Measurements from ENCODE around the gene SEMA5A. TPM values are rescaled to one million over a fixed set of nuclear protein-coding genes. Genes with fewer than 3 reads are reported as not detected.

Gene SEMA5A
- polyA plus RNA-seq, 1 of the 3 experiments (the other 2 are of a cell fraction): 0.58 TPM

- Histone ChIP-seq H2AFZ (ENCODE audit: low read depth) (no peak overlapping the region; the same call in 1 of the 2 replicates), H3K4me1 (ENCODE audit: control insufficient read depth in 1 of 2, insufficient read depth in 2 of 2, low read depth in 1 of 2, low read length in 1 of 2) (no peaks in the 10 kb centered on the region; a peak in 1 of 4 replicates), H3K27ac (ENCODE audit: low read depth in 2 of 2, low read length in 1 of 2) (no peak overlapping the region), H3K27me3 (ENCODE audit: insufficient read depth) (no peaks in the 10 kb centered on the region), H3K36me3 (replicated peaks in 1 of 2; ENCODE audit: control insufficient read depth in 1 of 2, insufficient read depth in 2 of 2, low read length in 1 of 2) (no peaks in the 10 kb centered on the region), H4K20me1 (ENCODE audit: insufficient read depth) (no peaks in the 10 kb centered on the region), H3K4me3 (ENCODE audit: low read depth in 2 of 2, low read length in 1 of 2) (no peak overlapping the region), H3K79me2 (ENCODE audit: insufficient read depth) (no peaks in the 10 kb centered on the region), H3K9ac (no peak overlapping the region), H3K4me2 (no peak overlapping the region), H3F3A (replicated peaks; ENCODE audit: insufficient read depth) (no peaks in the 10 kb centered on the region), H3K9me2 (no peaks in the 10 kb centered on the region), H3K9me3 (no peaks in the 10 kb centered on the region)
- TF ChIP-seq POLR2AphosphoS5 (IDR thresholded peaks at IDR 0.05; ENCODE audit: low read depth, low read length) (no peak), RFX5 (IDR thresholded peaks at IDR 0.05; ENCODE audit: low read length) (no peak), USF2 (IDR thresholded peaks at IDR 0.05; ENCODE audit: borderline replicate concordance, low read depth, low read length) (no peak), CHD2 (IDR thresholded peaks at IDR 0.05; ENCODE audit: low read length, partially characterized antibody) (no peak), JUND (IDR thresholded peaks at IDR 0.05) (no peak), ZBTB33 (IDR thresholded peaks at IDR 0.05; ENCODE audit: borderline replicate concordance, low read depth) (no peak), NRF1 (IDR thresholded peaks at IDR 0.05; ENCODE audit: low read depth, low read length) (no peak), GATA2 (CRISPR knock-in tag; IDR thresholded peaks at IDR 0.05) (no peak), FOXM1 (IDR thresholded peaks at IDR 0.05; ENCODE audit: low read depth) (no peak), MEF2A (IDR thresholded peaks at IDR 0.05; ENCODE audit: borderline replicate concordance, low read depth) (no peak), RXRA (IDR thresholded peaks at IDR 0.05; ENCODE audit: borderline replicate concordance, low read depth) (no peak), TCF12 (IDR thresholded peaks at IDR 0.05) (no peak), PBX3 (IDR thresholded peaks at IDR 0.05) (no peak), SIN3A (IDR thresholded peaks at IDR 0.05; ENCODE audit: borderline replicate concordance, low read depth, low read length) (no peak)
- 80% methylated on average over 6 of the region's 6 CpGs for WGBS (ENCODE audit: low lambda C conversion rate)
- no peak for DNase-seq
- POLR2A ChIA-PET: no interaction called here
- CTCF ChIA-PET: no interaction called here
Measured at GRCh38 chr5:9069650-9070049, 476.2 kb downstream of the SEMA5A start.

GRCh38 chr5:9067154-9067553 lies 478.7 kb downstream of the SEMA5A start:
- ChIA-PET POLR2A (no interaction called here), CTCF (interaction anchor here (1.0 kb wide), 1 partner anchor 14 kb away, joined by 3 read pairs; no protein-coding TSS in a partner anchor)
- Histone ChIP-seq H3K9ac (no peak overlapping the region), H3F3A (replicated peaks; ENCODE audit: insufficient read depth) (no peaks in the 10 kb centered on the region), H3K36me3 (replicated peaks in 1 of 2; ENCODE audit: control insufficient read depth in 1 of 2, insufficient read depth in 2 of 2, low read length in 1 of 2) (no peaks in the 10 kb centered on the region), H3K9me3 (no peaks in the 10 kb centered on the region), H3K27me3 (ENCODE audit: insufficient read depth) (no peaks in the 10 kb centered on the region), H2AFZ (ENCODE audit: low read depth) (no peak overlapping the region), H4K20me1 (ENCODE audit: insufficient read depth) (no peaks in the 10 kb centered on the region), H3K4me1 (ENCODE audit: control insufficient read depth in 1 of 2, insufficient read depth in 2 of 2, low read depth in 1 of 2, low read length in 1 of 2) (no peaks in the 10 kb centered on the region; a peak in 1 of 4 replicates), H3K27ac (ENCODE audit: low read depth in 2 of 2, low read length in 1 of 2) (no peak overlapping the region), H3K4me3 (ENCODE audit: low read depth in 2 of 2, low read length in 1 of 2) (no peak overlapping the region), H3K79me2 (ENCODE audit: insufficient read depth) (no peaks in the 10 kb centered on the region), H3K9me2 (no peaks in the 10 kb centered on the region), H3K4me2 (no peak overlapping the region)
- DNase-seq: no peak
- whole genome bisulfite sequencing (ENCODE audit: low lambda C conversion rate): 50% methylated on average over 2 of the region's 2 CpGs
- TF ChIP-seq MXI1 (IDR thresholded peaks at IDR 0.05; ENCODE audit: low read depth, low read length) (no peak), USF1 (IDR thresholded peaks at IDR 0.05; ENCODE audit: borderline replicate concordance, low read depth) (no peak), TCF12 (IDR thresholded peaks at IDR 0.05) (no peak)
